WTC11 (cell line): ENCODE results near the gene RPL23. TPM values are rescaled to one million over a fixed set of nuclear protein-coding genes. Genes with fewer than 3 reads are reported as not detected.

Experiments
- ATAC-seq: fragments of 200-7000 bp; cut with Tn5 transposase; 2 replicates; pipeline ENCODE4 v1.10.0; 2021; ENCODE audit warnings: mild to moderate bottlenecking, moderate library complexity
- CTCF ChIA-PET: fragments of 300-600 bp; sonication (Branson Sonifier 250); formaldehyde crosslinking; loops from one replicate; lab custom pipeline; 2021; ENCODE audit warnings: antibody characterized with exemption; lab: Charles Lee
- POLR2A ChIA-PET: fragments of 350-600 bp; sonication (Branson Sonifier 250); formaldehyde crosslinking; loops from one replicate; lab custom pipeline; 2021; ENCODE audit warnings: antibody characterized with exemption; lab: Charles Lee
- DNase-seq: peaks from one replicate; pipeline ENCODE4 v3.0.0; 2021; ENCODE audit warnings: low spot score
- H3K27ac Mint-ChIP-seq: 2 replicates; pipeline ENCODE4 v1.8.0; 2021; ENCODE audit warnings: mixed read lengths
- H3K27me3 Mint-ChIP-seq: 2 replicates; pipeline ENCODE4 v1.8.0; 2021; ENCODE audit warnings: low read depth, mild to moderate bottlenecking, moderate library complexity, mixed read lengths
- H3K36me3 Mint-ChIP-seq: 2 replicates; pipeline ENCODE4 v1.8.0; 2021; ENCODE audit warnings: mixed read lengths
- H3K4me1 Mint-ChIP-seq: 2 replicates; pipeline ENCODE4 v1.8.0; 2022; ENCODE audit warnings: mixed read lengths
- H3K4me3 Mint-ChIP-seq: 2 replicates; pipeline ENCODE4 v1.8.0; 2021; ENCODE audit warnings: mild to moderate bottlenecking, moderate library complexity, mixed read lengths
- H3K9me3 Mint-ChIP-seq: 2 replicates; pipeline ENCODE4 v1.8.0; 2021; ENCODE audit warnings: mixed read lengths
- E2F5 ChIP-seq: sonication (generic); formaldehyde crosslinking; IDR thresholded peaks from 2 replicates; pipeline ENCODE4 v1.8.1; 2022; ENCODE audit warnings: mild to moderate bottlenecking, moderate library complexity, missing genetic modification reagents
- HMGXB4 ChIP-seq: sonication (generic); formaldehyde crosslinking; IDR thresholded peaks from 2 replicates; pipeline ENCODE4 v1.8.1; 2023; ENCODE audit warnings: mild to moderate bottlenecking, moderate library complexity, missing genetic modification reagents
- IRF2 ChIP-seq: sonication (generic); formaldehyde crosslinking; IDR thresholded peaks from 2 replicates; pipeline ENCODE4 v1.8.0; 2022; ENCODE audit warnings: low read depth, missing genetic modification reagents, borderline replicate concordance
- NFATC4 ChIP-seq: fragments of 250-450 bp; sonication (Bioruptor Pico); IDR thresholded peaks from 2 replicates; pipeline ENCODE4 v1.9.0; 2021; ENCODE audit warnings: mild to moderate bottlenecking
- STAT6 ChIP-seq: sonication (generic); formaldehyde crosslinking; conservative IDR thresholded peaks from 2 replicates; pipeline ENCODE4 v1.8.1; 2023; ENCODE audit warnings: mild to moderate bottlenecking, low read depth, missing genetic modification reagents, moderate library complexity
- TCF7 ChIP-seq: sonication (generic); formaldehyde crosslinking; IDR thresholded peaks from 2 replicates; pipeline ENCODE4 v1.8.0; 2022; ENCODE audit warnings: mild to moderate bottlenecking, low read depth, missing genetic modification reagents, moderate library complexity
- TEAD1 ChIP-seq: sonication (generic); formaldehyde crosslinking; IDR thresholded peaks from 2 replicates; pipeline ENCODE4 v1.8.0; 2022; ENCODE audit warnings: mild to moderate bottlenecking, missing genetic modification reagents
- ZNF121 ChIP-seq: sonication (generic); formaldehyde crosslinking; IDR thresholded peaks from 2 replicates; pipeline ENCODE4 v1.8.0; 2023; ENCODE audit warnings: missing genetic modification reagents
- ZNF317 ChIP-seq: sonication (generic); formaldehyde crosslinking; IDR thresholded peaks from 2 replicates; pipeline ENCODE4 v1.8.1; 2023; ENCODE audit warnings: low read depth, mild to moderate bottlenecking, moderate library complexity, missing genetic modification reagents, borderline replicate concordance
- ZNF416 ChIP-seq: fragments of 250-450 bp; sonication (Bioruptor Pico); IDR thresholded peaks from 2 replicates; pipeline ENCODE4 v1.9.0; 2021; ENCODE audit warnings: mild to moderate bottlenecking, inconsistent platforms
- ZNF671 ChIP-seq: fragments of 250-450 bp; sonication (Bioruptor Pico); IDR thresholded peaks from 2 replicates; pipeline ENCODE4 v1.8.0; 2021; ENCODE audit warnings: mild to moderate bottlenecking
- total RNA-seq: library from RNA; stranded (reverse); gene quantifications from 3 replicates; pipeline ENCODE4 v1.2.3, GENCODE V29; 2021
- TF ChIP-seq, protein P1 (sequence below): fragments of 250-450 bp; sonication (Bioruptor Pico); IDR thresholded peaks from 2 replicates; pipeline ENCODE4 v1.9.0; 2021; ENCODE audit warnings: mild to moderate bottlenecking, borderline replicate concordance
- TF ChIP-seq, protein P2 (sequence below): sonication (generic); formaldehyde crosslinking; IDR thresholded peaks from 2 replicates; pipeline ENCODE4 v1.8.1; 2022; ENCODE audit warnings: low read depth, mild to moderate bottlenecking, moderate library complexity, missing genetic modification reagents, borderline replicate concordance
- TF ChIP-seq, protein P3 (sequence below): fragments of 250-450 bp; sonication (Bioruptor Pico); IDR thresholded peaks from 2 replicates; pipeline ENCODE4 v1.8.0; 2021; ENCODE audit warnings: mild to moderate bottlenecking

RPL23 gene
- total RNA-seq, 1 experiment from 2014 or later: 1,832 TPM

DNA sequence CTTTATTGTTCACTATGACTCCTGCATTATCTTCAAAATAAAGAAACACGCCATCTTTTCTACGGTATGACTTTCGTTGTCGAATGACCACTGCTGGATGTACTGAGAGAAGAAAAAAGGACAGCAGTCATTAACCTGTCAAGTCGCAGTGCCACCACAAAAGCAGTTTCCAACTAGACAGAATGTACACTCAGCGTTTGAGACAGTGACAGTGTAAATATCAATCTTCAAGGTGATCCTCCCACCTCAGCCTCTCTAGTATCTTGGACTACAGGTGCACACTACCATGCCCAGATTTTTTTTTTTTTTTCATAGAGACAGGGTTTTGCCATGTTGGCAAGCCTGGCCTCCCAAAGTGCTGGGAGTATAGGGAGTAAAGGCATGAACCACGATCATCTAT is 3.1 kb downstream of the RPL23 start:
- peaks cover 32% of the 10 kb centered on the region for H3K4me1 Mint-ChIP-seq
- H3K27ac Mint-ChIP-seq: peak overlapping the region; percentile 83
- H3K9me3 Mint-ChIP-seq: no peaks in the 10 kb centered on the region
- H3K4me3 Mint-ChIP-seq: peak overlapping the region; percentile 99
- no peak for DNase-seq
- POLR2A ChIA-PET: interaction anchor here (1.8 kb wide), 1 partner anchor 72 kb away, joined by 4 read pairs; no protein-coding TSS in a partner anchor
- TF ChIP-seq, protein P1, sequence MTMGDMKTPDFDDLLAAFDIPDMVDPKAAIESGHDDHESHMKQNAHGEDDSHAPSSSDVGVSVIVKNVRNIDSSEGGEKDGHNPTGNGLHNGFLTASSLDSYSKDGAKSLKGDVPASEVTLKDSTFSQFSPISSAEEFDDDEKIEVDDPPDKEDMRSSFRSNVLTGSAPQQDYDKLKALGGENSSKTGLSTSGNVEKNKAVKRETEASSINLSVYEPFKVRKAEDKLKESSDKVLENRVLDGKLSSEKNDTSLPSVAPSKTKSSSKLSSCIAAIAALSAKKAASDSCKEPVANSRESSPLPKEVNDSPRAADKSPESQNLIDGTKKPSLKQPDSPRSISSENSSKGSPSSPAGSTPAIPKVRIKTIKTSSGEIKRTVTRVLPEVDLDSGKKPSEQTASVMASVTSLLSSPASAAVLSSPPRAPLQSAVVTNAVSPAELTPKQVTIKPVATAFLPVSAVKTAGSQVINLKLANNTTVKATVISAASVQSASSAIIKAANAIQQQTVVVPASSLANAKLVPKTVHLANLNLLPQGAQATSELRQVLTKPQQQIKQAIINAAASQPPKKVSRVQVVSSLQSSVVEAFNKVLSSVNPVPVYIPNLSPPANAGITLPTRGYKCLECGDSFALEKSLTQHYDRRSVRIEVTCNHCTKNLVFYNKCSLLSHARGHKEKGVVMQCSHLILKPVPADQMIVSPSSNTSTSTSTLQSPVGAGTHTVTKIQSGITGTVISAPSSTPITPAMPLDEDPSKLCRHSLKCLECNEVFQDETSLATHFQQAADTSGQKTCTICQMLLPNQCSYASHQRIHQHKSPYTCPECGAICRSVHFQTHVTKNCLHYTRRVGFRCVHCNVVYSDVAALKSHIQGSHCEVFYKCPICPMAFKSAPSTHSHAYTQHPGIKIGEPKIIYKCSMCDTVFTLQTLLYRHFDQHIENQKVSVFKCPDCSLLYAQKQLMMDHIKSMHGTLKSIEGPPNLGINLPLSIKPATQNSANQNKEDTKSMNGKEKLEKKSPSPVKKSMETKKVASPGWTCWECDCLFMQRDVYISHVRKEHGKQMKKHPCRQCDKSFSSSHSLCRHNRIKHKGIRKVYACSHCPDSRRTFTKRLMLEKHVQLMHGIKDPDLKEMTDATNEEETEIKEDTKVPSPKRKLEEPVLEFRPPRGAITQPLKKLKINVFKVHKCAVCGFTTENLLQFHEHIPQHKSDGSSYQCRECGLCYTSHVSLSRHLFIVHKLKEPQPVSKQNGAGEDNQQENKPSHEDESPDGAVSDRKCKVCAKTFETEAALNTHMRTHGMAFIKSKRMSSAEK (CRISPR knock-in tag): no peak
- TF ChIP-seq, protein P2, sequence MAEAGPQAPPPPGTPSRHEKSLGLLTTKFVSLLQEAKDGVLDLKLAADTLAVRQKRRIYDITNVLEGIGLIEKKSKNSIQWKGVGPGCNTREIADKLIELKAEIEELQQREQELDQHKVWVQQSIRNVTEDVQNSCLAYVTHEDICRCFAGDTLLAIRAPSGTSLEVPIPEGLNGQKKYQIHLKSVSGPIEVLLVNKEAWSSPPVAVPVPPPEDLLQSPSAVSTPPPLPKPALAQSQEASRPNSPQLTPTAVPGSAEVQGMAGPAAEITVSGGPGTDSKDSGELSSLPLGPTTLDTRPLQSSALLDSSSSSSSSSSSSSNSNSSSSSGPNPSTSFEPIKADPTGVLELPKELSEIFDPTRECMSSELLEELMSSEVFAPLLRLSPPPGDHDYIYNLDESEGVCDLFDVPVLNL: no peak
- TF ChIP-seq HMGXB4 (CRISPR knock-in tag) (no peak), STAT6 (no peak), TCF7 (no peak), ZNF121 (CRISPR knock-in tag) (no peak), E2F5 (no peak), IRF2 (no peak), ZNF317 (no peak)
- TF ChIP-seq, all 79 proteins: peak for 0
- peaks cover 60% of the 10 kb centered on the region for H3K36me3 Mint-ChIP-seq
- no peak for ATAC-seq
- CTCF ChIA-PET: no interaction called here
- H3K27me3 Mint-ChIP-seq: no peaks in the 10 kb centered on the region; the same call in 1 of the 2 replicates

DNA sequence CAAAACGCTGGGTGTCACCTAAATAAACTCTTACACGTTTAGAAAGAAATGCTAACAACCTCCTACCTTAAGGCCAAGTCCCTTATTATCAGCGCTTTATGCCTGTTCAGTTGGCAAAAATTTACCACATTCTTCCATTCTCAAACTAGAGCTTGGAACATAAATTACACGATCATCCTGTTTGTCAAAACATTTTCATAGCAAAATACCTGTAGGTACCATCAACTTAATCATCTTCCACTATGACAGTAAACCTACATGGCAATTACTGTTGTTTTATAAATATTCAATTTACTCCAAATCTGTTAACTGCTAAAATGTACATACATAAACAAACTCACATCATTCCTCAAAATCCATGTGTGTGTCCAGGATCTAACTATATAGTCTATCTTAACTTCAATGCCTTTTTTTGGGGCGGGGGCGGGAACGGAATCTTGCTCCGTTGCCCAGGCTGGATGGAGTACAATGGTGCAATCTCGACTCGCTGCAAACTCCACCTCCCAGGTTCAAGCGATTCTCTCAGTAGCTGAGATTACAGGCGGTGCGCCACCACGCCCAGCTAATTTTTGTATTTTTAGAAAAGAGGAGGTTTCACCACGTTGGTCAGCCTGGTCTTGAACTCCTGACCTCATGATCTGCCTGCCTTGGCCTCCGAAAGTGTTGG is 4.4 kb downstream of the RPL23 start:
- Mint-ChIP-seq H3K4me1 (peaks cover 30% of the 10 kb centered on the region), H3K36me3 (peaks cover 60% of the 10 kb centered on the region), H3K27me3 (no peaks in the 10 kb centered on the region; the same call in 1 of the 2 replicates), H3K27ac (peak overlapping the region; percentile 57), H3K4me3 (no peak overlapping the region), H3K9me3 (no peaks in the 10 kb centered on the region)
- ChIA-PET CTCF (no interaction called here), POLR2A (interaction anchor here (1.0 to 1.8 kb wide), 2 partner anchors 15 to 73 kb away, joined by 3 to 4 read pairs; no protein-coding TSS in a partner anchor)
- ATAC-seq (no peak), DNase-seq (no peak)
- TF ChIP-seq NFATC4 (CRISPR knock-in tag) (peak; percentile 77; the same call in 1 of the 2 replicates), TEAD1 (CRISPR knock-in tag) (no peak), ZNF121 (CRISPR knock-in tag) (peak; percentile 72; the same call in 1 of the 2 replicates), ZNF671 (CRISPR knock-in tag) (peak; percentile 72; the same call in 1 of the 2 replicates), ZNF416 (CRISPR knock-in tag) (peak; percentile 38; the same call in 1 of the 2 replicates), ZNF317 (0 out of 2 replicates have a peak, but pooled peaks have one; percentile 24)
- TF ChIP-seq, protein P2: no peak
- TF ChIP-seq, protein P1 (CRISPR knock-in tag): 0 out of 2 replicates have a peak, but pooled peaks have one; percentile 4
- TF ChIP-seq, protein P3, sequence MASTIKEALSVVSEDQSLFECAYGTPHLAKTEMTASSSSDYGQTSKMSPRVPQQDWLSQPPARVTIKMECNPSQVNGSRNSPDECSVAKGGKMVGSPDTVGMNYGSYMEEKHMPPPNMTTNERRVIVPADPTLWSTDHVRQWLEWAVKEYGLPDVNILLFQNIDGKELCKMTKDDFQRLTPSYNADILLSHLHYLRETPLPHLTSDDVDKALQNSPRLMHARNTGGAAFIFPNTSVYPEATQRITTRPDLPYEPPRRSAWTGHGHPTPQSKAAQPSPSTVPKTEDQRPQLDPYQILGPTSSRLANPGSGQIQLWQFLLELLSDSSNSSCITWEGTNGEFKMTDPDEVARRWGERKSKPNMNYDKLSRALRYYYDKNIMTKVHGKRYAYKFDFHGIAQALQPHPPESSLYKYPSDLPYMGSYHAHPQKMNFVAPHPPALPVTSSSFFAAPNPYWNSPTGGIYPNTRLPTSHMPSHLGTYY (CRISPR knock-in tag): 0 out of 2 replicates have a peak, but pooled peaks have one; percentile 17
